K562 (cell line): ENCODE results near the gene MBD4. TPM values are rescaled to one million over a fixed set of nuclear protein-coding genes. Genes with fewer than 3 reads are reported as not detected.

Experiments used
- ATAC-seq: fragments of 200-7000 bp; cut with Tn5 transposase; 3 replicates; pipeline ENCODE4 v1.9.1; 2020; ENCODE audit warnings: moderate library complexity
- BruUV-seq: library from RNA; stranded (reverse); fragments of 400-500 nt; replicated peaks from 2 replicates; lab custom pipeline; 2021; lab: Mats Ljungman, UMichigan
- CTCF ChIA-PET: fragments of 300-600 bp; formaldehyde crosslinking; extraction: SDS; loops from one replicate; lab custom pipeline; 2021; ENCODE audit warnings: low intra/inter-chr PET ratio; lab: Yijun Ruan, JAX
- POLR2A ChIA-PET: fragments of 300-600, 350-650 bp; sonication (Branson Sonifier 250); formaldehyde crosslinking; extraction: SDS; loops from one replicate; lab custom pipeline; 2021; ENCODE audit warnings: antibody characterized with exemption, inconsistent platforms; lab: Yijun Ruan, JAX
- DNase-seq, 4 experiments: peaks; one replicate each; pipeline versions ENCODE4 v3.0.0 to v3.0.0-alpha.2; 2011 to 2018; ENCODE audit warnings: low spot score in 3 of 4, mixed read lengths in 3 of 4; ENCODE audit errors: extremely low read depth in 1 of 4
- FAIRE-seq: peaks from 2 replicates; lab custom pipeline; 2011; peaks lifted over from hg19 to GRCh38; lab: Jason Lieb, UNC
- H2AFZ ChIP-seq: 2 replicates; pipeline ENCODE4 v1.6.0; 2011; ENCODE audit warnings: low read depth, low read length, control low read depth, inconsistent platforms
- H3K27ac ChIP-seq: fragments of 200-600 bp; 3 replicates; pipeline ENCODE4 v1.8.0; 2011; ENCODE audit warnings: low read depth, mild to moderate bottlenecking, control low read depth, inconsistent platforms, low read length, moderate library complexity, mixed read lengths; ENCODE audit errors: extremely low read depth
- H3K27me3 ChIP-seq, 2 experiments: fragments of 300-600 bp in 1 of 2; 2 replicates in 1 of 2; 3 replicates in 1 of 2; pipeline versions ENCODE4 v1.6.0 to v1.8.0; 2011; ENCODE audit warnings: inconsistent platforms in 2 of 2, low read length in 2 of 2, mild to moderate bottlenecking in 1 of 2, mixed read lengths in 1 of 2, moderate library complexity in 1 of 2; ENCODE audit not compliant: control insufficient read depth in 2 of 2, insufficient read depth in 2 of 2
- H3K36me3 ChIP-seq: fragments of 300-600 bp; 3 replicates; pipeline ENCODE4 v1.8.0; 2011; ENCODE audit warnings: mild to moderate bottlenecking, low read length, inconsistent platforms; ENCODE audit not compliant: control insufficient read depth, insufficient read depth
- H3K4me1 ChIP-seq, 2 experiments: fragments of 200-600 bp in 1 of 2; replicated peaks in 1 of 2; 2 replicates in 1 of 2; 3 replicates in 1 of 2; pipeline versions ENCODE4 v1.5.1 to v1.8.0; 2011; ENCODE audit warnings: inconsistent platforms in 2 of 2, low read length in 2 of 2, mild to moderate bottlenecking in 1 of 2, mixed read lengths in 1 of 2, moderate library complexity in 1 of 2; ENCODE audit not compliant: control insufficient read depth in 2 of 2, insufficient read depth in 2 of 2
- H3K4me2 ChIP-seq: 2 replicates; pipeline ENCODE4 v1.6.1; 2011; ENCODE audit warnings: low read length, control low read depth, inconsistent platforms, mixed read lengths; ENCODE audit not compliant: insufficient read depth
- H3K4me3 ChIP-seq: fragments of 200-600 bp; sonication (generic), shearing (Covaris generic); 2 replicates; pipeline ENCODE4 v1.5.1; 2016; ENCODE audit warnings: control low read depth, inconsistent platforms
- H3K79me2 ChIP-seq: fragments of 200-600 bp; 3 replicates; pipeline ENCODE4 v1.8.0; 2011; ENCODE audit warnings: low read length, inconsistent platforms; ENCODE audit not compliant: control insufficient read depth, insufficient read depth
- H3K9ac ChIP-seq, 2 experiments: 2 replicates each; pipeline versions ENCODE4 v1.6.0 to v1.6.1; 2011; ENCODE audit warnings: low read depth in 2 of 2, low read length in 2 of 2, control low read depth in 1 of 2, inconsistent platforms in 1 of 2, mild to moderate bottlenecking in 1 of 2, mixed read lengths in 1 of 2; ENCODE audit not compliant: insufficient read depth in 1 of 2
- H3K9me1 ChIP-seq: one replicate; pipeline ENCODE4 v1.6.0; 2011; ENCODE audit warnings: inconsistent platforms, mild to moderate bottlenecking, low read length, moderate library complexity; ENCODE audit not compliant: control insufficient read depth, insufficient read depth
- H3K9me3 ChIP-seq: replicated peaks from 2 replicates; pipeline ENCODE4 v1.5.1; 2011; ENCODE audit warnings: low read depth, low read length, inconsistent platforms; ENCODE audit not compliant: control insufficient read depth, insufficient read depth
- H4K20me1 ChIP-seq: replicated peaks from 2 replicates; pipeline ENCODE4 v1.6.1; 2011; ENCODE audit warnings: low read length, inconsistent platforms, mixed read lengths; ENCODE audit not compliant: control insufficient read depth, insufficient read depth
- KDM5B ChIP-seq: fragments of 200-600 bp; sonication (generic); IDR thresholded peaks from 2 replicates; pipeline ENCODE4 v1.6.1; 2012; ENCODE audit warnings: low read depth, mild to moderate bottlenecking, moderate library complexity, low read length, control low read depth, inconsistent platforms; ENCODE audit not compliant: insufficient replicate concordance
- KLF16 ChIP-seq: IDR thresholded peaks from 2 replicates; pipeline ENCODE4 v1.6.1; 2016; ENCODE audit warnings: antibody characterized with exemption
- MXI1 ChIP-seq: IDR thresholded peaks from 2 replicates; pipeline ENCODE4 v1.6.1; 2011; ENCODE audit warnings: low read depth, mild to moderate bottlenecking, improper control_type of control experiment, low read length
- NCOA6 ChIP-seq: fragments of 450-650 bp; IDR thresholded peaks from 2 replicates; pipeline ENCODE4 v1.6.1; 2017; ENCODE audit warnings: mild to moderate bottlenecking
- NR1H2 ChIP-seq: sonication (generic); formaldehyde crosslinking; IDR thresholded peaks from 2 replicates; pipeline ENCODE4 v1.4.0; 2020; ENCODE audit warnings: mild to moderate bottlenecking, missing genetic modification reagents
- POLR2AphosphoS2 ChIP-seq: IDR thresholded peaks from 2 replicates; pipeline ENCODE4 v1.6.1; 2012; ENCODE audit warnings: low read length, improper control_type of control experiment
- PYGO2 ChIP-seq: fragments of 450-650 bp; IDR thresholded peaks from 2 replicates; pipeline ENCODE4 v1.6.1; 2016; ENCODE audit warnings: mild to moderate bottlenecking, missing genetic modification characterization, moderate library complexity, missing compliant biosample characterization
- ZNF143 ChIP-seq: sonication (generic); formaldehyde crosslinking; IDR thresholded peaks from 2 replicates; pipeline ENCODE4 v1.9.0; 2022; ENCODE audit warnings: mild to moderate bottlenecking, missing genetic modification reagents
- ZNF175 ChIP-seq: fragments of 200-800 bp; sonication (Bioruptor generic); IDR thresholded peaks from 2 replicates; pipeline ENCODE4 v1.6.1; 2016; ENCODE audit warnings: low read depth, mild to moderate bottlenecking, missing genetic modification characterization, missing compliant biosample characterization
- WGBS: fragments of 100-300 bp; shearing (Covaris generic); methylation state at CpG from one replicate; pipeline ENCODE4 v1.1.6; 2016; ENCODE audit warnings: low coverage, mixed read lengths; ENCODE audit not compliant: insufficient coverage; ENCODE audit errors: missing lambda C conversion rate; 5-methylcytosine and 5-hydroxymethylcytosine counted together
- in situ Hi-C: fragments of 300-500 bp; cut with MboI; formaldehyde crosslinking; loops from 4 replicates; pipeline ENCODE4 v1.15.0; 2018; ENCODE audit warnings: inconsistent platforms, mixed read lengths
- intact Hi-C: fragments of 100-400 bp; cut with micrococcal nuclease; formaldehyde crosslinking; loops from 2 replicates; pipeline ENCODE4 v1.14.2; 2022
- polyA plus RNA-seq, 8 experiments: library from polyadenylated mRNA; depleted of rRNA in 4 of 8; stranded (reverse) in 5 of 8; unstranded in 3 of 8; fragments of >200 nt; fragmentation: Nextera tagmentation in 2 of 8; fragmentation: Illumina TruSeq in 1 of 8; extraction: Ambion mirVana in 2 of 8; extraction: Trizol in 1 of 8; gene quantifications; 2 replicates each; pipeline versions ENCODE4 v1.2.1 to v1.2.3, GENCODE V29; 2011 to 2014; ENCODE audit warnings: inconsistent platforms in 1 of 8, missing spikeins in 1 of 8
- total RNA-seq, 7 experiments: library from RNA; depleted of rRNA in 6 of 7; stranded (reverse); fragments of >200 nt in 6 of 7; fragmentation: Illumina TruSeq in 2 of 7; extraction: Trizol in 2 of 7; gene quantifications; 2 replicates each; pipeline versions ENCODE4 v1.2.1 to v1.2.3, GENCODE V29; 2011 to 2021; ENCODE audit warnings: low replicate concordance in 1 of 7
- TF ChIP-seq, protein P1 (sequence below): fragments of 250-450 bp; sonication (Bioruptor Pico); IDR thresholded peaks from 2 replicates; pipeline ENCODE4 v1.8.0; 2022; ENCODE audit warnings: inconsistent platforms, mild to moderate bottlenecking, moderate library complexity, borderline replicate concordance
- TF ChIP-seq, protein P2 (sequence below): sonication (generic); formaldehyde crosslinking; IDR thresholded peaks from 2 replicates; pipeline ENCODE4 v1.8.0; 2022; ENCODE audit warnings: missing genetic modification reagents, mild to moderate bottlenecking, moderate library complexity, borderline replicate concordance
- TF ChIP-seq, protein P3 (sequence below): fragments of 450-650 bp; IDR thresholded peaks from 2 replicates; pipeline ENCODE4 v1.7.0; 2016; ENCODE audit warnings: borderline replicate concordance
- TF ChIP-seq, protein P4 (sequence below): sonication (generic); formaldehyde crosslinking; IDR thresholded peaks from 2 replicates; pipeline ENCODE4 v1.8.1; 2022; ENCODE audit warnings: missing genetic modification reagents
- TF ChIP-seq, protein P5 (sequence below): fragments of 450-650 bp; IDR thresholded peaks from one replicate; pipeline ENCODE4 v1.6.1; 2018; ENCODE audit warnings: mild to moderate bottlenecking, moderate library complexity; ENCODE audit not compliant: partially characterized antibody

MBD4 gene
- total and polyA plus RNA-seq, 9 of the 15 experiments (the other 6 are each of a cell fraction or from before 2014, with no cell fraction given): 13.3 to 63.9 (median 39.0) TPM

DNA sequence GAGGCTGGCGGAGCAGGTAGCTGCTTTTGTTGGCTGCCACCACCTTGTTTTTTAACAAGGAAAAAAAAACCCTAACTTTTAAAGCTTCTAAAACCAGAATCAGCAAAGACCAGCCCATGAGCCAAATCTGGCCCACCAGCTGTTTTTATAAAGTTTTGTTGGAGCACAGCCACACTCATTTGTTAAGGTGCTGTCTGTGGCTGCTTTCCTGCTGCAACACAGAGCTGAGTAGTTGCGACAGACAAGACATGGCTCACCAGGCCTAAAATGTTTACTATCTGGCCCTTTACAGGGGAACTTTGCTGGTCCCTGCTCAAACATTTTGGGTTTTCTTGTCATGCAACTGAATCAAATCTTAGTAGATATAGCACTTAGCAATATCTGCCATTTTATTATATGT is 30.2 kb downstream of the MBD4 start (continued):
- no peak for TF ChIP-seq PYGO2

DNA sequence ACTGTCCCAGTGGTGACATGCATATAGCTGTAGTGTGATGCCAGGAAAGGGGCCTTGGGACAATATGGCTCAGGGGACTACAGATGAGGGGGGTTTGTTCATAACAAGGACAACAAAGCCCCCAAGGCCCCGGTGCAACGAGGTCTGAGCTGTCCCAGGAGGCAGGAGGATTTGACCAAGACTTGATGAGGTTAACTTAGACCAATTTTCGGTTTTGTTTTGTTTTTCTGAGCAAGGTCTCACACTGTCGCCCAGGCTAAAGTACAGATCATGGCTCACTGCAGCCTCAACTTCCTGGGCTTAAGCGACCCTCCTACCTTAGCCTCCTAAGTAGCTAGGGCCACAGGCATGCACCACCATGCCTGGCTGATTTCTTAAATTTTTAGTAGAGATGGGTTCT is 35.1 kb downstream of the MBD4 start:
- no peak overlapping the region for H3K9ac ChIP-seq
- H4K20me1 ChIP-seq: no peaks in the 10 kb centered on the region
- ChIA-PET CTCF (no interaction called here), POLR2A (interaction anchor here (0.6 kb wide), 1 partner anchor 83 kb away, joined by 3 read pairs; no protein-coding TSS in a partner anchor)
- no peak for ATAC-seq
- no peak overlapping the region for H2AFZ ChIP-seq
- no peak for DNase-seq
- 45% methylated on average over 5 of the region's 5 CpGs for WGBS
- BruUV-seq: no TSS peak
- in situ Hi-C loops: no loop called here
- H3K79me2 ChIP-seq: no peaks in the 10 kb centered on the region
- FAIRE-seq: no peak
- intact Hi-C loops: no loop called here
- no peak overlapping the region for H3K27ac ChIP-seq
- H3K9me3 ChIP-seq: no peaks in the 10 kb centered on the region
- no peaks in the 10 kb centered on the region for H3K36me3 ChIP-seq
- no peaks in the 10 kb centered on the region for H3K27me3 ChIP-seq
- peaks cover 0 to 7% of the 10 kb centered on the region in 2 experiments; a peak in 3 of 5 replicates for H3K4me1 ChIP-seq
- no peaks in the 10 kb centered on the region for H3K9me1 ChIP-seq
- no peak overlapping the region for H3K4me3 ChIP-seq
- no peak overlapping the region for H3K4me2 ChIP-seq
- TF ChIP-seq, protein P1, sequence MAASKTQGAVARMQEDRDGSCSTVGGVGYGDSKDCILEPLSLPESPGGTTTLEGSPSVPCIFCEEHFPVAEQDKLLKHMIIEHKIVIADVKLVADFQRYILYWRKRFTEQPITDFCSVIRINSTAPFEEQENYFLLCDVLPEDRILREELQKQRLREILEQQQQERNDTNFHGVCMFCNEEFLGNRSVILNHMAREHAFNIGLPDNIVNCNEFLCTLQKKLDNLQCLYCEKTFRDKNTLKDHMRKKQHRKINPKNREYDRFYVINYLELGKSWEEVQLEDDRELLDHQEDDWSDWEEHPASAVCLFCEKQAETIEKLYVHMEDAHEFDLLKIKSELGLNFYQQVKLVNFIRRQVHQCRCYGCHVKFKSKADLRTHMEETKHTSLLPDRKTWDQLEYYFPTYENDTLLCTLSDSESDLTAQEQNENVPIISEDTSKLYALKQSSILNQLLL (CRISPR knock-in tag): no peak
- no peak for TF ChIP-seq NR1H2 (CRISPR knock-in tag)
- TF ChIP-seq POLR2AphosphoS2: no peak
- no peak for TF ChIP-seq MXI1
- no peak for TF ChIP-seq ZNF175 (CRISPR knock-in tag)
- TF ChIP-seq NCOA6: no peak
- TF ChIP-seq, protein P2, sequence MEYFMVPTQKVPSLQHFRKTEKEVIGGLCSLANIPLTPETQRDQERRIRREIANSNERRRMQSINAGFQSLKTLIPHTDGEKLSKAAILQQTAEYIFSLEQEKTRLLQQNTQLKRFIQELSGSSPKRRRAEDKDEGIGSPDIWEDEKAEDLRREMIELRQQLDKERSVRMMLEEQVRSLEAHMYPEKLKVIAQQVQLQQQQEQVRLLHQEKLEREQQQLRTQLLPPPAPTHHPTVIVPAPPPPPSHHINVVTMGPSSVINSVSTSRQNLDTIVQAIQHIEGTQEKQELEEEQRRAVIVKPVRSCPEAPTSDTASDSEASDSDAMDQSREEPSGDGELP: no peak
- TF ChIP-seq ZNF143: no peak
- TF ChIP-seq KDM5B: no peak
- TF ChIP-seq, protein P3, sequence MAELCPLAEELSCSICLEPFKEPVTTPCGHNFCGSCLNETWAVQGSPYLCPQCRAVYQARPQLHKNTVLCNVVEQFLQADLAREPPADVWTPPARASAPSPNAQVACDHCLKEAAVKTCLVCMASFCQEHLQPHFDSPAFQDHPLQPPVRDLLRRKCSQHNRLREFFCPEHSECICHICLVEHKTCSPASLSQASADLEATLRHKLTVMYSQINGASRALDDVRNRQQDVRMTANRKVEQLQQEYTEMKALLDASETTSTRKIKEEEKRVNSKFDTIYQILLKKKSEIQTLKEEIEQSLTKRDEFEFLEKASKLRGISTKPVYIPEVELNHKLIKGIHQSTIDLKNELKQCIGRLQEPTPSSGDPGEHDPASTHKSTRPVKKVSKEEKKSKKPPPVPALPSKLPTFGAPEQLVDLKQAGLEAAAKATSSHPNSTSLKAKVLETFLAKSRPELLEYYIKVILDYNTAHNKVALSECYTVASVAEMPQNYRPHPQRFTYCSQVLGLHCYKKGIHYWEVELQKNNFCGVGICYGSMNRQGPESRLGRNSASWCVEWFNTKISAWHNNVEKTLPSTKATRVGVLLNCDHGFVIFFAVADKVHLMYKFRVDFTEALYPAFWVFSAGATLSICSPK: no peak
- TF ChIP-seq, protein P4, sequence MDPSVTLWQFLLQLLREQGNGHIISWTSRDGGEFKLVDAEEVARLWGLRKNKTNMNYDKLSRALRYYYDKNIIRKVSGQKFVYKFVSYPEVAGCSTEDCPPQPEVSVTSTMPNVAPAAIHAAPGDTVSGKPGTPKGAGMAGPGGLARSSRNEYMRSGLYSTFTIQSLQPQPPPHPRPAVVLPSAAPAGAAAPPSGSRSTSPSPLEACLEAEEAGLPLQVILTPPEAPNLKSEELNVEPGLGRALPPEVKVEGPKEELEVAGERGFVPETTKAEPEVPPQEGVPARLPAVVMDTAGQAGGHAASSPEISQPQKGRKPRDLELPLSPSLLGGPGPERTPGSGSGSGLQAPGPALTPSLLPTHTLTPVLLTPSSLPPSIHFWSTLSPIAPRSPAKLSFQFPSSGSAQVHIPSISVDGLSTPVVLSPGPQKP (CRISPR knock-in tag): no peak
- TF ChIP-seq, protein P5, sequence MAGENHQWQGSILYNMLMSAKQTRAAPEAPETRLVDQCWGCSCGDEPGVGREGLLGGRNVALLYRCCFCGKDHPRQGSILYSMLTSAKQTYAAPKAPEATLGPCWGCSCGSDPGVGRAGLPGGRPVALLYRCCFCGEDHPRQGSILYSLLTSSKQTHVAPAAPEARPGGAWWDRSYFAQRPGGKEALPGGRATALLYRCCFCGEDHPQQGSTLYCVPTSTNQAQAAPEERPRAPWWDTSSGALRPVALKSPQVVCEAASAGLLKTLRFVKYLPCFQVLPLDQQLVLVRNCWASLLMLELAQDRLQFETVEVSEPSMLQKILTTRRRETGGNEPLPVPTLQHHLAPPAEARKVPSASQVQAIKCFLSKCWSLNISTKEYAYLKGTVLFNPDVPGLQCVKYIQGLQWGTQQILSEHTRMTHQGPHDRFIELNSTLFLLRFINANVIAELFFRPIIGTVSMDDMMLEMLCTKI: no peak
- no peak for TF ChIP-seq KLF16
